ENCODE measurements around the gene IGF2R. TPM values are rescaled to one million over a fixed set of nuclear protein-coding genes. Genes with fewer than 3 reads are reported as not detected.
"Not testable (repeated sequence)": the region's sequence is repeated elsewhere in the genome, so short reads cannot be mapped to it uniquely, and the experiment has no call there.

The IGF2R gene
- total RNA-seq, 4 donors from 2014 or later, result 48.8 to 106 (median 92.3) TPM

- intact Hi-C loops (cut with DNase I; ENCODE audit: low total_unique reads) (no loop called here), in situ Hi-C loops (cut with MboI; ENCODE audit: low pct_ligation_motif_present in 1 of 4, low pct_unique_long_range_greater_than_20kb in 1 of 4, low sequenced_read_pairs in 3 of 4) (no loop called here)
- no peak overlapping the region for H3K27ac ChIP-seq
- H3K4me3 ChIP-seq, result no peak overlapping the region
- H3K27me3 ChIP-seq, result no peaks in the 10 kb centered on the region
- H3K9me3 ChIP-seq, result no peaks in the 10 kb centered on the region
- H3K36me3 ChIP-seq, result peaks cover 0 to 4% (median under 1%) of the 10 kb centered on the region in 4 donors
- no peak for TF ChIP-seq EP300 (IDR thresholded peaks at IDR 0.05; ENCODE audit: low read depth)
- no peaks in the 10 kb centered on the region for H3K4me1 ChIP-seq
- DNase-seq, result no peak
Observed at GRCh38 chr6:160110586-160111123, 141.8 kb downstream of the IGF2R start.

- in situ Hi-C loops (cut with MboI; ENCODE audit: low pct_ligation_motif_present in 1 of 4, low pct_unique_long_range_greater_than_20kb in 1 of 4, low sequenced_read_pairs in 3 of 4) (no loop called here), intact Hi-C loops (cut with DNase I; ENCODE audit: low total_unique reads) (no loop called here)
- H3K27me3 ChIP-seq, result no peaks in the 10 kb centered on the region
- no peak overlapping the region for H3K4me3 ChIP-seq
- H3K36me3 ChIP-seq, result no peaks in the 10 kb centered on the region
- H3K27ac ChIP-seq, result no peak overlapping the region
- no peaks in the 10 kb centered on the region for H3K4me1 ChIP-seq
- 83 to 87% methylated on average over 2 to 4 of the region's 4 CpGs for WGBS, 2 donors (ENCODE audit: low coverage in 1 of 2)
- DNase-seq, result no peak
- H3K9me3 ChIP-seq, result no peaks in the 10 kb centered on the region
- TF ChIP-seq EP300 (IDR thresholded peaks at IDR 0.05; ENCODE audit: low read depth), result no peak
- no peak for TF ChIP-seq POLR2AphosphoS5 (IDR thresholded peaks at IDR 0.05)
- TF ChIP-seq CTCF (IDR thresholded peaks at IDR 0.05), result no peak
- no peak for TF ChIP-seq POLR2A (IDR thresholded peaks at IDR 0.05)
Observed at GRCh38 chr6:160111806-160112205, 142.9 kb downstream of the IGF2R start.

GRCh38 chr6:160112628-160113299 lies 143.9 kb downstream of the IGF2R start:
- TF ChIP-seq POLR2AphosphoS5 (IDR thresholded peaks at IDR 0.05) (no peak), CTCF (IDR thresholded peaks at IDR 0.05) (no peak), POLR2A (IDR thresholded peaks at IDR 0.05) (no peak), EP300 (IDR thresholded peaks at IDR 0.05; ENCODE audit: low read depth) (no peak)
- in situ Hi-C loops (cut with MboI; ENCODE audit: low pct_ligation_motif_present in 1 of 4, low pct_unique_long_range_greater_than_20kb in 1 of 4, low sequenced_read_pairs in 3 of 4), result no loop called here
- 91 to 100% methylated on average over 1 to 6 of the region's 6 CpGs for WGBS, 2 donors (ENCODE audit: low coverage in 1 of 2)
- H3K36me3 ChIP-seq, result no peaks in the 10 kb centered on the region
- no peaks in the 10 kb centered on the region for H3K9me3 ChIP-seq
- no peaks in the 10 kb centered on the region for H3K4me1 ChIP-seq
- no peak overlapping the region for H3K27ac ChIP-seq
- no peaks in the 10 kb centered on the region for H3K27me3 ChIP-seq
- intact Hi-C loops (cut with DNase I; ENCODE audit: low total_unique reads), result no loop called here
- no peak for DNase-seq
- no peak overlapping the region for H3K4me3 ChIP-seq

GRCh38 chr6:160114536-160114935 lies 145.7 kb downstream of the IGF2R start:
- WGBS, 2 donors (ENCODE audit: low coverage in 1 of 2), result 98% methylated on average over 27 of the region's 29 CpGs; no CpG with 5 or more reads in 1 of the 2 donors
- H3K36me3 ChIP-seq; intact Hi-C loops (cut with DNase I; ENCODE audit: low total_unique reads); in situ Hi-C loops (cut with MboI; ENCODE audit: low pct_ligation_motif_present in 1 of 4, low pct_unique_long_range_greater_than_20kb in 1 of 4, low sequenced_read_pairs in 3 of 4); H3K4me3 ChIP-seq; H3K9me3 ChIP-seq; H3K27ac ChIP-seq; DNase-seq; H3K4me1 ChIP-seq; H3K27me3 ChIP-seq: not testable (repeated sequence)

- TF ChIP-seq POLR2A (IDR thresholded peaks at IDR 0.05) (no peak), POLR2AphosphoS5 (IDR thresholded peaks at IDR 0.05) (no peak), EP300 (IDR thresholded peaks at IDR 0.05; ENCODE audit: low read depth) (no peak), CTCF (IDR thresholded peaks at IDR 0.05) (no peak)
- in situ Hi-C loops (cut with MboI; ENCODE audit: low pct_ligation_motif_present in 1 of 4, low pct_unique_long_range_greater_than_20kb in 1 of 4, low sequenced_read_pairs in 3 of 4), result no loop called here
- no peaks in the 10 kb centered on the region for H3K36me3 ChIP-seq
- no peak for DNase-seq
- H3K27me3 ChIP-seq, result no peaks in the 10 kb centered on the region
- H3K4me1 ChIP-seq, result no peaks in the 10 kb centered on the region
- H3K9me3 ChIP-seq, result no peaks in the 10 kb centered on the region
- H3K4me3 ChIP-seq, result no peak overlapping the region
- 97% methylated on average over 3 of the region's 3 CpGs; no CpG with 5 or more reads in 1 of the 2 donors for WGBS, 2 donors (ENCODE audit: low coverage in 1 of 2)
- intact Hi-C loops (cut with DNase I; ENCODE audit: low total_unique reads), result no loop called here
- no peak overlapping the region for H3K27ac ChIP-seq
Observed at GRCh38 chr6:160115421-160115820, 146.5 kb downstream of the IGF2R start.
